HCT116 (cell line): ENCODE data around the gene HOXD10.

Source experiments
- EGR1 ChIP-seq: IDR thresholded peaks from 2 replicates; pipeline ENCODE4 v1.6.1; 2012; ENCODE audit warnings: low read depth
- EZH2 ChIP-seq: fragments of 200-600 bp; sonication (generic); IDR thresholded peaks from 2 replicates; pipeline ENCODE4 v1.6.1; 2017; ENCODE audit warnings: antibody characterized with exemption, mixed run types
- JUND ChIP-seq: IDR thresholded peaks from 2 replicates; pipeline ENCODE4 v1.6.1; 2012
- MAX ChIP-seq: IDR thresholded peaks from 2 replicates; pipeline ENCODE4 v1.6.1; 2012
- POLR2A ChIP-seq: IDR thresholded peaks from 2 replicates; pipeline ENCODE4 v1.7.0; 2011; ENCODE audit warnings: borderline replicate concordance; ENCODE audit not compliant: insufficient read depth, insufficient read length; ENCODE audit errors: extremely low read depth
- SIN3A ChIP-seq: IDR thresholded peaks from 2 replicates; pipeline ENCODE4 v1.6.1; 2012; ENCODE audit warnings: low read depth
- ZNF274 ChIP-seq: fragments of 200-500 bp; sonication (Bioruptor generic); IDR thresholded peaks from 2 replicates; pipeline ENCODE4 v1.6.1; 2014; ENCODE audit warnings: mild to moderate bottlenecking, low read depth, low read length, inconsistent platforms
- TF ChIP-seq, protein P1 (sequence below), 3 experiments: fragments of 200-600 bp in 1 of 3; sonication (generic) in 1 of 3; IDR thresholded peaks in 2 of 3; conservative IDR thresholded peaks in 1 of 3; 2 replicates each; pipeline ENCODE4 v1.5.1; 2012 to 2017; ENCODE audit warnings: low read depth in 2 of 3, low read length in 2 of 3, antibody characterized with exemption in 1 of 3, borderline replicate concordance in 1 of 3, control low read depth in 1 of 3, mild to moderate bottlenecking in 1 of 3, mixed read lengths in 1 of 3, mixed run types in 1 of 3, moderate library complexity in 1 of 3; ENCODE audit not compliant: insufficient read depth in 1 of 3

- TF ChIP-seq POLR2A: no peak
- no peak for TF ChIP-seq MAX
- TF ChIP-seq, protein P1, sequence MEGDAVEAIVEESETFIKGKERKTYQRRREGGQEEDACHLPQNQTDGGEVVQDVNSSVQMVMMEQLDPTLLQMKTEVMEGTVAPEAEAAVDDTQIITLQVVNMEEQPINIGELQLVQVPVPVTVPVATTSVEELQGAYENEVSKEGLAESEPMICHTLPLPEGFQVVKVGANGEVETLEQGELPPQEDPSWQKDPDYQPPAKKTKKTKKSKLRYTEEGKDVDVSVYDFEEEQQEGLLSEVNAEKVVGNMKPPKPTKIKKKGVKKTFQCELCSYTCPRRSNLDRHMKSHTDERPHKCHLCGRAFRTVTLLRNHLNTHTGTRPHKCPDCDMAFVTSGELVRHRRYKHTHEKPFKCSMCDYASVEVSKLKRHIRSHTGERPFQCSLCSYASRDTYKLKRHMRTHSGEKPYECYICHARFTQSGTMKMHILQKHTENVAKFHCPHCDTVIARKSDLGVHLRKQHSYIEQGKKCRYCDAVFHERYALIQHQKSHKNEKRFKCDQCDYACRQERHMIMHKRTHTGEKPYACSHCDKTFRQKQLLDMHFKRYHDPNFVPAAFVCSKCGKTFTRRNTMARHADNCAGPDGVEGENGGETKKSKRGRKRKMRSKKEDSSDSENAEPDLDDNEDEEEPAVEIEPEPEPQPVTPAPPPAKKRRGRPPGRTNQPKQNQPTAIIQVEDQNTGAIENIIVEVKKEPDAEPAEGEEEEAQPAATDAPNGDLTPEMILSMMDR (IDR thresholded peaks at IDR 0.05 in 2 of 3, conservative IDR thresholded peaks at IDR 0.05 in 1 of 3; ENCODE audit: borderline replicate concordance in 1 of 3, insufficient read depth in 1 of 3, low read depth in 2 of 3, low read length in 2 of 3): no peak
- TF ChIP-seq ZNF274: no peak
- no peak for TF ChIP-seq JUND
- TF ChIP-seq EZH2: no peak
- TF ChIP-seq SIN3A: no peak
- TF ChIP-seq EGR1: no peak
Measured at GRCh38 chr2:176165370-176166050, 48.9 kb downstream of the HOXD10 start.
